HepG2 (cell line): ENCODE results near the gene GALNT12. TPM values are rescaled to one million over a fixed set of nuclear protein-coding genes. Genes with fewer than 3 reads are reported as not detected.

Experiments
- ATAC-seq: fragments of 200-7000 bp; cut with Tn5 transposase; 3 replicates; pipeline ENCODE4 v1.9.1; 2020; ENCODE audit warnings: mild to moderate bottlenecking, moderate library complexity
- BruUV-seq: library from RNA; stranded (reverse); fragments of 400-500 nt; replicated peaks from 2 replicates; lab custom pipeline; 2021; lab: Mats Ljungman, UMichigan
- CTCF ChIA-PET: fragments of 300-600 bp; formaldehyde crosslinking; extraction: SDS; loops from one replicate; lab custom pipeline; 2021; ENCODE audit warnings: low total read pairs, inconsistent platforms, low intra/inter-chr PET ratio; lab: Yijun Ruan, JAX
- POLR2A ChIA-PET: fragments of 350-600 bp; sonication (Branson Sonifier 250); formaldehyde crosslinking; loops from one replicate; lab custom pipeline; 2020; ENCODE audit warnings: antibody characterized with exemption, inconsistent platforms; lab: Yijun Ruan, JAX
- DNase-seq: peaks from one replicate; pipeline ENCODE4 v3.0.0-alpha.2; 2015; ENCODE audit warnings: low spot score
- FAIRE-seq: peaks from 3 replicates; lab custom pipeline; 2011; peaks lifted over from hg19 to GRCh38; lab: Jason Lieb, UNC
- H2AFZ ChIP-seq: one replicate; pipeline ENCODE4 v1.6.1; 2011; ENCODE audit warnings: low read length, inconsistent platforms
- H3K27ac ChIP-seq: fragments of 300-600 bp; 3 replicates; pipeline ENCODE4 v1.8.0; 2011; ENCODE audit warnings: mixed run types, mild to moderate bottlenecking, mixed read lengths, low read length, inconsistent platforms; ENCODE audit not compliant: insufficient read depth; ENCODE audit errors: extremely low read length
- H3K27me3 ChIP-seq, 2 experiments: fragments of 200-600 bp in 1 of 2; 2 replicates in 1 of 2; 3 replicates in 1 of 2; pipeline versions ENCODE4 v1.6.0 to v1.8.0; 2011; ENCODE audit warnings: low read length in 2 of 2, mild to moderate bottlenecking in 2 of 2, moderate library complexity in 2 of 2, inconsistent platforms in 1 of 2; ENCODE audit not compliant: insufficient read depth in 2 of 2, control insufficient read depth in 1 of 2
- H3K36me3 ChIP-seq, 2 experiments: fragments of 200-600 bp in 1 of 2; replicated peaks in 1 of 2; 2 replicates in 1 of 2; 3 replicates in 1 of 2; pipeline versions ENCODE4 v1.5.1 to v1.8.0; 2011; ENCODE audit warnings: low read length in 2 of 2, inconsistent platforms in 1 of 2; ENCODE audit not compliant: insufficient read depth in 2 of 2, control insufficient read depth in 1 of 2
- H3K4me1 ChIP-seq: 2 replicates; pipeline ENCODE4 v1.5.1; 2012; ENCODE audit warnings: low read length, inconsistent platforms; ENCODE audit not compliant: insufficient read depth
- H3K4me2 ChIP-seq: 2 replicates; pipeline ENCODE4 v1.6.0; 2011; ENCODE audit warnings: low read depth, low read length, inconsistent platforms
- H3K4me3 ChIP-seq, 3 experiments: fragments of 200-600 bp in 1 of 3; sonication (generic), shearing (Covaris generic) in 1 of 3; replicated peaks in 1 of 3; 2 replicates each; pipeline ENCODE4 v1.5.1; 2011 to 2016; ENCODE audit warnings: low read length in 3 of 3, inconsistent platforms in 2 of 3, low read depth in 2 of 3, mild to moderate bottlenecking in 2 of 3, control low read depth in 1 of 3, mixed read lengths in 1 of 3; ENCODE audit not compliant: insufficient read depth in 1 of 3
- H3K79me2 ChIP-seq: one replicate; pipeline ENCODE4 v1.6.1; 2011; ENCODE audit warnings: low read length, inconsistent platforms; ENCODE audit not compliant: insufficient read depth
- H3K9ac ChIP-seq: 2 replicates; pipeline ENCODE4 v1.6.0; 2011; ENCODE audit warnings: mild to moderate bottlenecking, low read depth, low read length, inconsistent platforms; ENCODE audit not compliant: insufficient read depth
- H3K9me3 ChIP-seq: 2 replicates; pipeline ENCODE4 v1.5.1; 2012; ENCODE audit warnings: mild to moderate bottlenecking, low read length
- H4K20me1 ChIP-seq: 2 replicates; pipeline ENCODE4 v1.6.0; 2011; ENCODE audit warnings: inconsistent platforms, mild to moderate bottlenecking, low read length, moderate library complexity; ENCODE audit not compliant: insufficient read depth
- CCDC6 ChIP-seq: sonication (generic); formaldehyde crosslinking; IDR thresholded peaks from 2 replicates; pipeline ENCODE4 v1.8.1; 2022; ENCODE audit warnings: mild to moderate bottlenecking, missing genetic modification reagents, moderate library complexity
- CREM ChIP-seq, 2 experiments: sonication (generic) in 1 of 2; formaldehyde crosslinking in 1 of 2; IDR thresholded peaks; 2 replicates each; pipeline versions ENCODE4 v1.4.0 to v1.6.1; 2016 to 2020; ENCODE audit warnings: antibody characterized with exemption in 1 of 2, mild to moderate bottlenecking in 1 of 2, missing genetic modification reagents in 1 of 2
- FOSL1 ChIP-seq: sonication (generic); formaldehyde crosslinking; IDR thresholded peaks from 2 replicates; pipeline ENCODE4 v1.9.0; 2021; ENCODE audit warnings: missing genetic modification reagents, borderline replicate concordance
- NFATC3 ChIP-seq: sonication (generic); formaldehyde crosslinking; IDR thresholded peaks from 2 replicates; pipeline ENCODE4 v1.5.1; 2020; ENCODE audit warnings: mild to moderate bottlenecking, missing genetic modification reagents
- NFYC ChIP-seq: IDR thresholded peaks from 2 replicates; pipeline ENCODE4 v1.6.1; 2016; ENCODE audit warnings: missing genetic modification reagents, missing compliant biosample characterization
- NRL ChIP-seq: sonication (generic); formaldehyde crosslinking; IDR thresholded peaks from 2 replicates; pipeline ENCODE4 v1.5.0; 2020; ENCODE audit warnings: missing genetic modification reagents, mild to moderate bottlenecking, moderate library complexity, borderline replicate concordance
- PRPF4 ChIP-seq: fragments of 200-400 bp; formaldehyde crosslinking; IDR thresholded peaks from 2 replicates; pipeline ENCODE4 v1.6.1; 2016; ENCODE audit warnings: low read length, low read depth; ENCODE audit not compliant: poor library complexity, severe bottlenecking
- SUZ12 ChIP-seq: fragments of 150-350 bp; IDR thresholded peaks from 2 replicates; pipeline ENCODE4 v1.6.1; 2014; ENCODE audit warnings: low read depth, low read length
- TOPORS ChIP-seq: sonication (generic); formaldehyde crosslinking; IDR thresholded peaks from 2 replicates; pipeline ENCODE4 v1.8.0; 2023; ENCODE audit warnings: mild to moderate bottlenecking, missing genetic modification reagents
- ZNF839 ChIP-seq: sonication (generic); formaldehyde crosslinking; IDR thresholded peaks from 2 replicates; pipeline ENCODE4 v1.4.0; 2020; ENCODE audit warnings: missing genetic modification reagents, mild to moderate bottlenecking, borderline replicate concordance
- WGBS: methylation state at CpG from one replicate; pipeline ENCODE4 v1.1.6; 2017; ENCODE audit warnings: low lambda C conversion rate; 5-methylcytosine and 5-hydroxymethylcytosine counted together
- in situ Hi-C: cut with HindIII; loops from 2 replicates; pipeline ENCODE4 v1.10.0; 2017; ENCODE audit warnings: low pct_unique_long_range_greater_than_20kb; ENCODE audit not compliant: extremely low pct_ligation_motif_present
- intact Hi-C: fragments of 100-400 bp; cut with micrococcal nuclease; formaldehyde crosslinking; loops from one replicate; pipeline ENCODE4 v1.10.0; 2022; ENCODE audit not compliant: unreplicated experiment
- polyA plus RNA-seq, 8 experiments: library from polyadenylated mRNA; depleted of rRNA in 3 of 8; stranded (reverse) in 7 of 8; unstranded in 1 of 8; fragments of >200 nt; fragmentation: Illumina TruSeq in 4 of 8; extraction: Trizol in 4 of 8; gene quantifications; 2 replicates each; pipeline versions ENCODE4 v1.2.1 to v1.2.3, GENCODE V29; 2011 to 2016; ENCODE audit warnings: low read depth in 4 of 8, missing spikeins in 1 of 8, mixed read lengths in 1 of 8; ENCODE audit not compliant: insufficient read depth in 1 of 8
- total RNA-seq, 5 experiments: library from RNA; depleted of rRNA; stranded (reverse); fragments of >200 nt; fragmentation: Illumina TruSeq; extraction: Trizol; gene quantifications; 2 replicates each; pipeline ENCODE4 v1.2.3, GENCODE V29; 2016; ENCODE audit warnings: low read depth in 1 of 5
- TF ChIP-seq, protein P1 (sequence below): sonication (generic); formaldehyde crosslinking; IDR thresholded peaks from 2 replicates; pipeline ENCODE4 v1.4.0; 2020; ENCODE audit warnings: missing genetic modification reagents, borderline replicate concordance
- TF ChIP-seq, protein P2 (sequence below): sonication (generic); formaldehyde crosslinking; IDR thresholded peaks from 2 replicates; pipeline ENCODE4 v1.8.0; 2022; ENCODE audit warnings: missing genetic modification reagents, mild to moderate bottlenecking, inconsistent platforms, borderline replicate concordance
- TF ChIP-seq, protein P3 (sequence below): IDR thresholded peaks from 2 replicates; pipeline ENCODE4 v1.6.1; 2012; ENCODE audit warnings: low read length, improper control_type of control experiment

Gene GALNT12
- total and polyA plus RNA-seq, 2 of the 13 experiments (the other 11 are each of a cell fraction or from before 2014, with no cell fraction given) = 0.07 TPM; not detected in 1

DNA sequence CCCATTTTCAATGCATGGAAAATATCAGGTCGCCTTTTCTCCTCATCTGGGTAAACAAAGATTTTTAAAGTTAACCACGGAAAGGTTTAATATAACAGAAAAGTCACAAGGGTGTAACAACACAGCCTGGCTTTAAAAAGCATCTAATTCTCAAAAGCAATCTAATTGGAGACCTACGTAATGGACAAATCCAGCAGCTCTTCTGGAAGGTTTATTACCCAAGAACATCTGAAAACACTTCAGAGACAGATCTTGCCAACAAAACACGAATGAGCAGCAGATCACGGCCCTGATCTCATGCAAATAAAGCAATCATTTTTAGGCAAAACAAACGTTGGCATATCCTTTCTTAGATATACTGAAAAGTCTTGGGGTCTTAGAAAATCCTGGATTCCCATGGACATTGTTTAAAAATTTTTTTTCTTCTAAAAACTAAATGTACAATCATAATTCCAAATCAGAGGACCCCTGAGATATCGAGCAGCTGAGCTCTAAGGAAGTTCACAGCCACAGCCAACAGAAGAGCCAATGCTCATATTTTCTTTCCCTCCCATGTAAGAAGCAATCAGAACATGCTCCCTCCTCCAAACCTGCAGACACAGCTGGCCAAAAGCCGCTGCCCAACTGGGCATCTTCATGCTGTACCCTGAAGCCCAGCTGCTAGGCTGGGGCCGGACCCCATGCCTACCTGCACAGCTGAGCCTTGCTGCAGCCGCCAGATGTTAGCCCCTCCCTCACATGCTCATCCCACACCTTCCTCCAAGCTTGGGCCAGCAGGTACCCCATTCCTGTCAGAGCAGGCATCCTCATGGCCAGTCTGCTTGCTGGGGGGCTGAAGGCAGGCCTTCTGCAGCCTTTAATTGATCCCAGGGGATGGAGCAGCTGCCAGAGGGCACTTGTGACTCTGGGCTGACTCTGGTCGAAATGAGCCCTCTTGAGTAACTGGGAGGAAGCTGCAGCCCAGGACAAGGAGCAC is 22.4 kb upstream of the GALNT12 start:
- Histone ChIP-seq H3K79me2 (no peaks in the 10 kb centered on the region), H3K4me1 (peaks cover 12% of the 10 kb centered on the region), H3K4me2 (no peak overlapping the region), H2AFZ (no peak overlapping the region), H3K27ac (no peak overlapping the region), H4K20me1 (no peaks in the 10 kb centered on the region; the same call in 1 of the 2 replicates), H3K27me3 (no peaks in the 10 kb centered on the region), H3K36me3 (peaks cover 0 to 6% of the 10 kb centered on the region in 2 experiments; a peak in 2 of 5 replicates), H3K4me3 (no peak overlapping the region), H3K9ac (no peak overlapping the region), H3K9me3 (no peaks in the 10 kb centered on the region)
- DNase-seq (no peak), FAIRE-seq (no peak), ATAC-seq (no peak)
- in situ Hi-C loops = no loop called here
- 83% methylated on average over 11 of the region's 11 CpGs for WGBS
- CTCF ChIA-PET = no interaction called here
- POLR2A ChIA-PET = no interaction called here
- intact Hi-C loops = no loop called here
- BruUV-seq = no TSS peak
- TF ChIP-seq FOSL1 (no peak), TOPORS (CRISPR knock-in tag) (no peak), SUZ12 (no peak), PRPF4 (no peak), NFATC3 (CRISPR knock-in tag) (no peak), NRL (CRISPR knock-in tag) (no peak), NFYC (no peak), ZNF839 (no peak), CREM (IDR thresholded peaks at IDR 0.05) (no peak), CREM (CRISPR knock-in tag; IDR thresholded peaks at IDR 0.05) (no peak), CCDC6 (CRISPR knock-in tag) (no peak)
- TF ChIP-seq, protein P1, sequence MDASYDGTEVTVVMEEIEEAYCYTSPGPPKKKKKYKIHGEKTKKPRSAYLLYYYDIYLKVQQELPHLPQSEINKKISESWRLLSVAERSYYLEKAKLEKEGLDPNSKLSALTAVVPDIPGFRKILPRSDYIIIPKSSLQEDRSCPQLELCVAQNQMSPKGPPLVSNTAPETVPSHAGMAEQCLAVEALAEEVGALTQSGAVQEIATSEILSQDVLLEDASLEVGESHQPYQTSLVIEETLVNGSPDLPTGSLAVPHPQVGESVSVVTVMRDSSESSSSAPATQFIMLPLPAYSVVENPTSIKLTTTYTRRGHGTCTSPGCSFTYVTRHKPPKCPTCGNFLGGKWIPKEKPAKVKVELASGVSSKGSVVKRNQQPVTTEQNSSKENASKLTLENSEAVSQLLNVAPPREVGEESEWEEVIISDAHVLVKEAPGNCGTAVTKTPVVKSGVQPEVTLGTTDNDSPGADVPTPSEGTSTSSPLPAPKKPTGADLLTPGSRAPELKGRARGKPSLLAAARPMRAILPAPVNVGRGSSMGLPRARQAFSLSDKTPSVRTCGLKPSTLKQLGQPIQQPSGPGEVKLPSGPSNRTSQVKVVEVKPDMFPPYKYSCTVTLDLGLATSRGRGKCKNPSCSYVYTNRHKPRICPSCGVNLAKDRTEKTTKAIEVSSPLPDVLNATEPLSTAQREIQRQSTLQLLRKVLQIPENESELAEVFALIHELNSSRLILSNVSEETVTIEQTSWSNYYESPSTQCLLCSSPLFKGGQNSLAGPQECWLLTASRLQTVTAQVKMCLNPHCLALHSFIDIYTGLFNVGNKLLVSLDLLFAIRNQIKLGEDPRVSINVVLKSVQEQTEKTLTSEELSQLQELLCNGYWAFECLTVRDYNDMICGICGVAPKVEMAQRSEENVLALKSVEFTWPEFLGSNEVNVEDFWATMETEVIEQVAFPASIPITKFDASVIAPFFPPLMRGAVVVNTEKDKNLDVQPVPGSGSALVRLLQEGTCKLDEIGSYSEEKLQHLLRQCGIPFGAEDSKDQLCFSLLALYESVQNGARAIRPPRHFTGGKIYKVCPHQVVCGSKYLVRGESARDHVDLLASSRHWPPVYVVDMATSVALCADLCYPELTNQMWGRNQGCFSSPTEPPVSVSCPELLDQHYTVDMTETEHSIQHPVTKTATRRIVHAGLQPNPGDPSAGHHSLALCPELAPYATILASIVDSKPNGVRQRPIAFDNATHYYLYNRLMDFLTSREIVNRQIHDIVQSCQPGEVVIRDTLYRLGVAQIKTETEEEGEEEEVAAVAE = no peak
- TF ChIP-seq, protein P2, sequence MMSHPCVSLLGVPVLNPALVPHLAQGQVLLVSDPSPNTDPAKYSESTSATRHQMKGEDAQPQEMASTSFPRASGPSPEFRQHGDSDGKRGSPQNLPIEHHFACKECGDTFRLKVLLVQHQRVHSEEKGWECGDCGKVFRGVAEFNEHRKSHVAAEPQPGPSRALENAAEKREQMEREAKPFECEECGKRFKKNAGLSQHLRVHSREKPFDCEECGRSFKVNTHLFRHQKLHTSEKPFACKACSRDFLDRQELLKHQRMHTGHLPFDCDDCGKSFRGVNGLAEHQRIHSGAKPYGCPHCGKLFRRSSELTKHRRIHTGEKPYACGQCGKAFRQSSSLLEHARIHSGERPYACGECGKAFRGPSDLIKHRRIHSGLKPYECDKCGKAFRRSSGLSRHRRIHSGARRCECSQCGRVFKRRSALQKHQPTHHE (CRISPR knock-in tag) = no peak
- TF ChIP-seq, protein P3, sequence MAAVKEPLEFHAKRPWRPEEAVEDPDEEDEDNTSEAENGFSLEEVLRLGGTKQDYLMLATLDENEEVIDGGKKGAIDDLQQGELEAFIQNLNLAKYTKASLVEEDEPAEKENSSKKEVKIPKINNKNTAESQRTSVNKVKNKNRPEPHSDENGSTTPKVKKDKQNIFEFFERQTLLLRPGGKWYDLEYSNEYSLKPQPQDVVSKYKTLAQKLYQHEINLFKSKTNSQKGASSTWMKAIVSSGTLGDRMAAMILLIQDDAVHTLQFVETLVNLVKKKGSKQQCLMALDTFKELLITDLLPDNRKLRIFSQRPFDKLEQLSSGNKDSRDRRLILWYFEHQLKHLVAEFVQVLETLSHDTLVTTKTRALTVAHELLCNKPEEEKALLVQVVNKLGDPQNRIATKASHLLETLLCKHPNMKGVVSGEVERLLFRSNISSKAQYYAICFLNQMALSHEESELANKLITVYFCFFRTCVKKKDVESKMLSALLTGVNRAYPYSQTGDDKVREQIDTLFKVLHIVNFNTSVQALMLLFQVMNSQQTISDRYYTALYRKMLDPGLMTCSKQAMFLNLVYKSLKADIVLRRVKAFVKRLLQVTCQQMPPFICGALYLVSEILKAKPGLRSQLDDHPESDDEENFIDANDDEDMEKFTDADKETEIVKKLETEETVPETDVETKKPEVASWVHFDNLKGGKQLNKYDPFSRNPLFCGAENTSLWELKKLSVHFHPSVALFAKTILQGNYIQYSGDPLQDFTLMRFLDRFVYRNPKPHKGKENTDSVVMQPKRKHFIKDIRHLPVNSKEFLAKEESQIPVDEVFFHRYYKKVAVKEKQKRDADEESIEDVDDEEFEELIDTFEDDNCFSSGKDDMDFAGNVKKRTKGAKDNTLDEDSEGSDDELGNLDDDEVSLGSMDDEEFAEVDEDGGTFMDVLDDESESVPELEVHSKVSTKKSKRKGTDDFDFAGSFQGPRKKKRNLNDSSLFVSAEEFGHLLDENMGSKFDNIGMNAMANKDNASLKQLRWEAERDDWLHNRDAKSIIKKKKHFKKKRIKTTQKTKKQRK = no peak
